Cardiac fibroblast (primary cell): ENCODE measurements around the gene EEFSEC.
A peak's percentile ranks its signal among the peaks of the same experiment; 100 is the strongest.

ENCODE experiments used
- DNase-seq, 2 donors: peaks; one replicate each; pipeline versions ENCODE4 v3.0.0 to v3.0.0-alpha.2; 2010; ENCODE audit warnings: low read depth in 2 of 2
- H3K4me3 ChIP-seq, 2 donors: replicated peaks in 1 of 2; 1 replicate in 1 of 2; 2 replicates in 1 of 2; pipeline ENCODE4 v1.5.1; 2011; ENCODE audit warnings: low read depth in 2 of 2, low read length in 2 of 2, mild to moderate bottlenecking in 2 of 2, moderate library complexity in 1 of 2
- TF ChIP-seq, protein P1 (sequence below): IDR thresholded peaks from one replicate; pipeline ENCODE4 v1.5.1; 2011; ENCODE audit warnings: low read depth, mild to moderate bottlenecking, low read length, inconsistent platforms

Gene EEFSEC

DNA sequence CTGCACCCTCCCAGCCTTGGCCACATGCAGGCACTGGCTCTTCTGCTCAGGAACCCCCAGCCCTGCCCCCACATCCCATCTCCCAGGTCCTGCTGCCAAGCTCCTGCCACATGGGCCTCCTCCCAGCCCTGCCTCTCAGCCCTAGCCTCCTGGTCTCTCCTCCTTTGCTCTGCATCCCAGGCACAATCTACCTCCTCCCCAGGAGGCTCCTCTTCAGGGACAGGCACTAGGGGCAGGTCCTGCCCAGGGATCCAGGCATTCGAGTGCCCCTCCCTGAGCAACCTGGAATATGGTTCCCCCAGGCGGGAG is 301.0 kb downstream of the EEFSEC start:
- DNase-seq, result no peak
- H3K4me3 ChIP-seq, result no peak overlapping the region
- TF ChIP-seq, protein P1, sequence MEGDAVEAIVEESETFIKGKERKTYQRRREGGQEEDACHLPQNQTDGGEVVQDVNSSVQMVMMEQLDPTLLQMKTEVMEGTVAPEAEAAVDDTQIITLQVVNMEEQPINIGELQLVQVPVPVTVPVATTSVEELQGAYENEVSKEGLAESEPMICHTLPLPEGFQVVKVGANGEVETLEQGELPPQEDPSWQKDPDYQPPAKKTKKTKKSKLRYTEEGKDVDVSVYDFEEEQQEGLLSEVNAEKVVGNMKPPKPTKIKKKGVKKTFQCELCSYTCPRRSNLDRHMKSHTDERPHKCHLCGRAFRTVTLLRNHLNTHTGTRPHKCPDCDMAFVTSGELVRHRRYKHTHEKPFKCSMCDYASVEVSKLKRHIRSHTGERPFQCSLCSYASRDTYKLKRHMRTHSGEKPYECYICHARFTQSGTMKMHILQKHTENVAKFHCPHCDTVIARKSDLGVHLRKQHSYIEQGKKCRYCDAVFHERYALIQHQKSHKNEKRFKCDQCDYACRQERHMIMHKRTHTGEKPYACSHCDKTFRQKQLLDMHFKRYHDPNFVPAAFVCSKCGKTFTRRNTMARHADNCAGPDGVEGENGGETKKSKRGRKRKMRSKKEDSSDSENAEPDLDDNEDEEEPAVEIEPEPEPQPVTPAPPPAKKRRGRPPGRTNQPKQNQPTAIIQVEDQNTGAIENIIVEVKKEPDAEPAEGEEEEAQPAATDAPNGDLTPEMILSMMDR, result no peak

DNA sequence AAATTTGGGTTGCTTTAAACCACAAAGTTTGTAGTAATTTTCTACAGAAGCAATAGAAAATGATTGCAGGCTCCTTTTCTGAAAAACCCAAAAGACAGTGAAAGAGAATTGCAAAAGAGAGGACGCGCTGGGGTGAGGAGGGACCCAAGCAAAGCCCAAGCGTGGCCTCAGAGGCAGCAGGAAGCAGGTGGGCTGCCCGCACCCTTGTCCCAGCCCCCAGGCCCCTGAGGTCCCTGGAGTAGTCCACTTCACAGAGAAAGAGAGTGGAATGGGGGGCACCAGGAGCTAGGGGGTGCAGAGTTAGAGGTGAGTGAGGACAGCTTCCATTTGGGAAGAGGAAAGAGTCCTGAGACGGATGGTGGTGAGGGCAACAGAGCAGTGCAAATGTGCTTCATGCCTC is 301.8 kb downstream of the EEFSEC start:
- H3K4me3 ChIP-seq, result no peak overlapping the region
- TF ChIP-seq, protein P1, result no peak
- DNase-seq, result no peak

DNA sequence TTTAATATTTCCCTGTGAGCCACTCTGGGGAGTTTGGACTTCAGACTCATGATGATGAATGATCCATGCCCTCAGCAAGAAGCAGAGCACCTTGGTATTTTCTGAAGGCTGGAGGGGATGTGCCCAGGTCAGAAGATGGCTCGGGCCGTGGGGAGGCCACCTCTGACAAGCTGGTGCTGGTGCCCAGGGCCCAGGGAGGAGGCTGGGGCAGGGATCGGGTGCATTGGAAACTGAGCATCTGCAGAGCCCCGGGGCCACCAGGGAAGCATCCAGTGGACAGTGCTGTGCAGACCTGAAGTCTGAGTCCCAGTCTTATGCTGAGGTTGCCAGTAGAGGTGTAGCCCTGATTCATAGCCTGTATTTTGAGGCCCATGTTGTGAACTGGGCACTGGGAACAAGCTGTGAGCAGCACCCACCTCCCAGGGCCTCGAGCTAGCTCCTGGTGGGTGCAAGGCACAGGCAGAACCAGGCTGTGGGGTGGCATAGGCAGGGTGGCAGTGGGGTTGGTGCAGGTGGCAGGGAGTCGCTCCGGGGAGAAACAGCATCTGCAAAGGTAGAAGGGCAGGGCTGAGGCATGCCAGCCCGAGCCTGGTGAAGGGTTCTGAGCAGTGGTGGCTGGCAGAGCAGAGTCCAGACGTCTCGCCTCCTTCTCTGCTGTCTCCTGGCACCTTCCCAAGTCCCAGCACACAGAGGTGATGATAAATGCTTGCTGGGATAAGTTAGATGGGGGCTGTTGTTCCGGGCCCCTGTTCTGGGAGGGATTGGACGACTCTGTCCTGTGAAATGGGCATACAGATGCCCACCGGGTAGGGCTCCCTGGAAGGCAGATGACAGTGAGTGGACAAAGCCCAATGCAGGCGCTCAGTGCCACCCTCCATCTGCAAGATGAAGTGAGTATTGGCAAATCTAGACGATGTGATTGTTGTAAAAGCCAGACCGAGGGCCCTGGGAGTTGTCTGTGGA is 302.8 kb downstream of the EEFSEC start:
- no peak overlapping the region for H3K4me3 ChIP-seq
- peak in 1 of 2 donors; percentile 6 for DNase-seq
- TF ChIP-seq, protein P1, result no peak

DNA sequence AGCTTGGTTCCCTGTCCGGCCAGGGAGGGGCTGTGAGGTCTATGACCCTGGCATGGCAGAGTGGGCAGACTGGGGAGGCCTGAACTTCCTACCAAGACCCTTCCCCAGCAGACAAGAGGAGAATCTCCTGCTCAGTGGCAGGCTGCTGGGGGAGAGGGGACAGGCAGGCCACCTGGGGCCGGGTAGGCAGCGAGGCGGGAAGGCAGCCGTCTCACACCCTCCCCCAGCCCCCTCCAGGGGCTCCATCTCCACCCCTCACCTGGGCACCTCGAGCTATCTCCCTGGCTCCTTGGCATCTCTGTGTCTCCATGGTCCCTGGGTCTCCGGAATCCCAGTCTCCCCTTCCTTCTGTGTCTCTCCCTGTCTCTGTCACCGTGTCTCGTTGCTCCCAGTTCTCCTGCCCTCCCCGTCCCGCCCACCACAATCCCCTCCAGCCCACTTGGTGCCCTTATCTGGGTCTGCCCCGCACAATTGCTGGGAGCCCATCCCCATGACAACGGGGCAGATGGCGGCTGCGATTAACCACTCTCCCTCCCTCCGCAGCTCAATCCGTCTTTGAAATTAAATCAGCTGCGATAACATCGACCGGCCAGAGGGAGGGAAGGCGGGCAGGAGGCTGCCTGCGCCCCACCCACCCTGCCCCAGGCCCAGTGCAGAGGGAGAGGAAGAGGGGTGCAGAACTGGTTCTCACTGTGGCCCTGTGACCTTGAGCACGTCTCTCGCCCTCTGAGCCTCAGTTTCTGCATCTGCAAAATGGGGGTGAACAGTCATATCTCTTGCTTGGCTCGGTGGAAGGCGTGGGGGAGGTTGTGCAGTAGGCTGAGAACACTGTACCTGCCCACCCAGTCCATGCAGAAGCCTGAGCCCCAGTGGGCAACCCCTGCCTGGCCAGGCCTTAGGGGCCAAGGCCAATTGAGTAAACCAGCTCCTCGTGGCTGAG is 303.8 kb downstream of the EEFSEC start:
- TF ChIP-seq, protein P1, result no peak
- DNase-seq, result no peak
- H3K4me3 ChIP-seq, result no peak overlapping the region

DNA sequence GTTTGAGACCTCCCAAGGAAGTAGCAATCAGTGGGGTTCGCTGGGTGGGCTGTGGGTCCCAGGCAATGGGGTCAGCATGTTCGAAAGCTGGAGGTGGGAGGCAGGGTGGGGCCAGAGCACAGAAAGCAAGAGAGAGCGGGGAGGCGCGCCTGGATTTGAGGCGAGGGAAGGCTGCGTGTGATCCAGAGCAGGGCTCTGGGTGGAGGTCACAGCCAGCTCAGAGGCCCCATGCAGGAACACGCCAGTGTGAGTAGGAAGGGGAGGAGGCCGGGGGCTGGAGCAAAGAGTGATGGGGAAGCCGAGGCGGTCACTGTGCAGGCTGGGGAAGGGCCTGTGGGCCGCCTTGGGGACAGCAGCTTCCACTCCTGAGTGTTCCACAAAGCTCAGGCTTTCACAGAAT is 304.7 kb downstream of the EEFSEC start:
- DNase-seq, result no peak
- TF ChIP-seq, protein P1, result no peak
- no peak overlapping the region for H3K4me3 ChIP-seq
